ENCODE measurements around the gene WBP4.
"Not testable (repeated sequence)": the region's sequence is repeated elsewhere in the genome, so short reads cannot be mapped to it uniquely, and the experiment has no call there.

DNA sequence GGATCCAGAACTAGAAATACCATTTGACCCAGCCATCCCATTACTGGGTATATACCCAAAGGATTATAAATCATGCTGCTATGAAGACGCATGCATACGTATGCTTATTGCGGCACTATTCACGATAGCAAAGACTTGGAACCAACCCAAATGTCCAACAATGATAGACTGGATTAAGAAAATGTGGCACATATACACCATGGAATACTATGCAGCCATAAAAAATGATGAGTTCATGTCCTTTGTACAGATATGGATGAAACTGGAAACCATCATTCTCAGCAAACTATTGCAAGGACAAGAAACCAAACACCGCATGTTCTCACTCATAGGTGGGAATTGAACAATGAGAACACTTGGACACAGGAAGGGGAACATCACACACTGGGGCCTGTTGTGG lies 24.8 kb upstream of the WBP4 start:
- not testable (repeated sequence) for TF ChIP-seq CTCF (IDR thresholded peaks at IDR 0.05); RFX5 (IDR thresholded peaks at IDR 0.05); CEBPB (IDR thresholded peaks at IDR 0.05); HEYL (CRISPR knock-in tag; IDR thresholded peaks at IDR 0.05); MYC (IDR thresholded peaks at IDR 0.05; ENCODE audit: borderline replicate concordance, low read length); POLR2A (IDR thresholded peaks at IDR 0.05; ENCODE audit: low read length); JUNB (IDR thresholded peaks at IDR 0.05); EP300 (IDR thresholded peaks at IDR 0.05); RAD21 (conservative IDR thresholded peaks at IDR 0.05 in 1 of 2, IDR thresholded peaks at IDR 0.05 in 1 of 2); SMC3 (IDR thresholded peaks at IDR 0.05); FOXS1 (CRISPR knock-in tag; IDR thresholded peaks at IDR 0.05)
- TF ChIP-seq, protein P1, sequence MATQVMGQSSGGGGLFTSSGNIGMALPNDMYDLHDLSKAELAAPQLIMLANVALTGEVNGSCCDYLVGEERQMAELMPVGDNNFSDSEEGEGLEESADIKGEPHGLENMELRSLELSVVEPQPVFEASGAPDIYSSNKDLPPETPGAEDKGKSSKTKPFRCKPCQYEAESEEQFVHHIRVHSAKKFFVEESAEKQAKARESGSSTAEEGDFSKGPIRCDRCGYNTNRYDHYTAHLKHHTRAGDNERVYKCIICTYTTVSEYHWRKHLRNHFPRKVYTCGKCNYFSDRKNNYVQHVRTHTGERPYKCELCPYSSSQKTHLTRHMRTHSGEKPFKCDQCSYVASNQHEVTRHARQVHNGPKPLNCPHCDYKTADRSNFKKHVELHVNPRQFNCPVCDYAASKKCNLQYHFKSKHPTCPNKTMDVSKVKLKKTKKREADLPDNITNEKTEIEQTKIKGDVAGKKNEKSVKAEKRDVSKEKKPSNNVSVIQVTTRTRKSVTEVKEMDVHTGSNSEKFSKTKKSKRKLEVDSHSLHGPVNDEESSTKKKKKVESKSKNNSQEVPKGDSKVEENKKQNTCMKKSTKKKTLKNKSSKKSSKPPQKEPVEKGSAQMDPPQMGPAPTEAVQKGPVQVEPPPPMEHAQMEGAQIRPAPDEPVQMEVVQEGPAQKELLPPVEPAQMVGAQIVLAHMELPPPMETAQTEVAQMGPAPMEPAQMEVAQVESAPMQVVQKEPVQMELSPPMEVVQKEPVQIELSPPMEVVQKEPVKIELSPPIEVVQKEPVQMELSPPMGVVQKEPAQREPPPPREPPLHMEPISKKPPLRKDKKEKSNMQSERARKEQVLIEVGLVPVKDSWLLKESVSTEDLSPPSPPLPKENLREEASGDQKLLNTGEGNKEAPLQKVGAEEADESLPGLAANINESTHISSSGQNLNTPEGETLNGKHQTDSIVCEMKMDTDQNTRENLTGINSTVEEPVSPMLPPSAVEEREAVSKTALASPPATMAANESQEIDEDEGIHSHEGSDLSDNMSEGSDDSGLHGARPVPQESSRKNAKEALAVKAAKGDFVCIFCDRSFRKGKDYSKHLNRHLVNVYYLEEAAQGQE (IDR thresholded peaks at IDR 0.05) = not testable (repeated sequence)

All from A549 (cell line).